ENCODE measurements around the gene RAB7B.

Gene RAB7B

GRCh38 chr1:205981257-205981656 is 21.9 kb downstream of the RAB7B start:
- Histone ChIP-seq H3K79me2 (ENCODE audit: insufficient read depth, low read length) (no peaks in the 10 kb centered on the region), H4K20me1 (ENCODE audit: low read depth, low read length) (no peaks in the 10 kb centered on the region), H3K9ac (ENCODE audit: low read length) (no peak overlapping the region), H3K4me3 (ENCODE audit: insufficient read depth, low read length, poor library complexity, severe bottlenecking) (no peak overlapping the region), H2AFZ (ENCODE audit: low read depth, low read length, severe bottlenecking) (no peak overlapping the region), H3K9me3 (ENCODE audit: insufficient read depth, low read length) (no peaks in the 10 kb centered on the region), H3K36me3 (ENCODE audit: low read length) (no peaks in the 10 kb centered on the region), H3K9me2 (replicated peaks; ENCODE audit: insufficient read depth, low read length) (no peaks in the 10 kb centered on the region), H3K27ac (ENCODE audit: low read depth, low read length) (no peak overlapping the region), H3K4me2 (ENCODE audit: low read depth, low read length, poor library complexity, severe bottlenecking) (no peak overlapping the region), H3K27me3 (ENCODE audit: low read length) (no peaks in the 10 kb centered on the region), H3F3A (ENCODE audit: insufficient read depth) (no peaks in the 10 kb centered on the region)
- no peak for TF ChIP-seq EZH2phosphoT487 (conservative IDR thresholded peaks at IDR 0.05; ENCODE audit: low read length)
- TF ChIP-seq, protein P1, sequence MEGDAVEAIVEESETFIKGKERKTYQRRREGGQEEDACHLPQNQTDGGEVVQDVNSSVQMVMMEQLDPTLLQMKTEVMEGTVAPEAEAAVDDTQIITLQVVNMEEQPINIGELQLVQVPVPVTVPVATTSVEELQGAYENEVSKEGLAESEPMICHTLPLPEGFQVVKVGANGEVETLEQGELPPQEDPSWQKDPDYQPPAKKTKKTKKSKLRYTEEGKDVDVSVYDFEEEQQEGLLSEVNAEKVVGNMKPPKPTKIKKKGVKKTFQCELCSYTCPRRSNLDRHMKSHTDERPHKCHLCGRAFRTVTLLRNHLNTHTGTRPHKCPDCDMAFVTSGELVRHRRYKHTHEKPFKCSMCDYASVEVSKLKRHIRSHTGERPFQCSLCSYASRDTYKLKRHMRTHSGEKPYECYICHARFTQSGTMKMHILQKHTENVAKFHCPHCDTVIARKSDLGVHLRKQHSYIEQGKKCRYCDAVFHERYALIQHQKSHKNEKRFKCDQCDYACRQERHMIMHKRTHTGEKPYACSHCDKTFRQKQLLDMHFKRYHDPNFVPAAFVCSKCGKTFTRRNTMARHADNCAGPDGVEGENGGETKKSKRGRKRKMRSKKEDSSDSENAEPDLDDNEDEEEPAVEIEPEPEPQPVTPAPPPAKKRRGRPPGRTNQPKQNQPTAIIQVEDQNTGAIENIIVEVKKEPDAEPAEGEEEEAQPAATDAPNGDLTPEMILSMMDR (IDR thresholded peaks at IDR 0.05; ENCODE audit: insufficient read depth, low read length, poor library complexity, severe bottlenecking), result no peak

DNA sequence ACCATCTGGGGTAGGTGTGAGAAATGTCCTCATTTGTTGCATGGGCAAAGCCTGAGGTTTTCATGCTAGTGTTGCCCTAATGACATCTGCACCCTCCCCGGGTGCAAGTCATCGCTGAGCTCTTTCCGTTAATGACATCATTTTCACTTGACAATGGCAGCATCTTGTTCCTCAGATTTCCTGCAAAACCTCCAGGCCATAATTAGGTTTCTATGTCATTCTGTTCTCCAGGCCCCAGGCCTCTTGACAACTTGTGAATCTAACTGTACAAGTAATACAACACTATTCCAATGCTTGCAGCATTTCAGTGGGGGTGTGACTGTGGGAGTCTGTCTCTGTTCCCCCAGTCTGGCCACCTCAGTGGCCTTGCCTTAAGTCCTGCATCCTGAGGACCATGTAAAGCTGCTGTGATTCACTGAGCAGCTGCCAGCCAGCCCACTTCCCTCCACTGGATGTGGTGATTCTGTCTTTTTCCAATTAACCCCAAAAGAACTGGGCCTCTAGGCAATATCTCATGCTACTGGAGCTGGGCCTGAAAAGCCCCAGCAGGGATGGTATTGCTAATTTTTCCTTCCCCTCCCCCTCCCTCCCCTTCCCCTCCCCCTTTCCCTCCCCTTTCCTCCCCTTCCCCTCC is 22.8 kb downstream of the RAB7B start:
- Histone ChIP-seq H3K79me2 (ENCODE audit: insufficient read depth, low read length) (no peaks in the 10 kb centered on the region), H3F3A (ENCODE audit: insufficient read depth) (no peaks in the 10 kb centered on the region), H3K4me2 (ENCODE audit: low read depth, low read length, poor library complexity, severe bottlenecking) (no peak overlapping the region), H3K4me3 (ENCODE audit: insufficient read depth, low read length, poor library complexity, severe bottlenecking) (no peak overlapping the region), H3K27me3 (ENCODE audit: low read length) (no peaks in the 10 kb centered on the region), H3K9me3 (ENCODE audit: insufficient read depth, low read length) (no peaks in the 10 kb centered on the region), H4K20me1 (ENCODE audit: low read depth, low read length) (no peaks in the 10 kb centered on the region), H3K9me2 (replicated peaks; ENCODE audit: insufficient read depth, low read length) (no peaks in the 10 kb centered on the region), H3K36me3 (ENCODE audit: low read length) (no peaks in the 10 kb centered on the region), H3K9ac (ENCODE audit: low read length) (no peak overlapping the region), H3K27ac (ENCODE audit: low read depth, low read length) (no peak overlapping the region), H2AFZ (ENCODE audit: low read depth, low read length, severe bottlenecking) (no peak overlapping the region)
- no peak for TF ChIP-seq EZH2phosphoT487 (conservative IDR thresholded peaks at IDR 0.05; ENCODE audit: low read length)

DNA sequence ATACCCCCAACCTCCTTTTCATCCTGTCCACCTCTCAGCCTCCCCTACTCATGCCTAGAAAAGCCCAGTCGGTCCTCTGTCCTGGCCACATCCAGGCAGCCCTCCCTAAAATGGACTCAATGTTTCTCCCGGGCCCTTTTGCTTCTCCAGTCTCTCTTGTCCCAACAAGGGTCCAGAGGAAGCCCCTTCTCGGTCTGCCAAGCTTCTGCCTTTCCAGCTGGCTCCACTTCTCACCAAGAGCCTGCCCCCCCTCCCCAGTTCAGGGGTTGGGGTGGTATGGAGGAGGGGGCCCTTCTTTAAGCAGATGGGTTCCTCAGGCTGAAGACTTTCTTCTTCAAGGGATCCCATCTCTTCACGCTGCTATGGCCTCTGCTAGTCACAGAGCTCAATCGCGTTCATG is 23.9 kb downstream of the RAB7B start:
- no peaks in the 10 kb centered on the region for H3F3A ChIP-seq (ENCODE audit: insufficient read depth)
- H3K27ac ChIP-seq (ENCODE audit: low read depth, low read length), result no peak overlapping the region
- TF ChIP-seq, protein P1 (IDR thresholded peaks at IDR 0.05; ENCODE audit: insufficient read depth, low read length, poor library complexity, severe bottlenecking), result no peak
- no peak for TF ChIP-seq EZH2phosphoT487 (conservative IDR thresholded peaks at IDR 0.05; ENCODE audit: low read length)
- H3K9me2 ChIP-seq (replicated peaks; ENCODE audit: insufficient read depth, low read length), result no peaks in the 10 kb centered on the region
- no peaks in the 10 kb centered on the region for H3K27me3 ChIP-seq (ENCODE audit: low read length)
- H4K20me1 ChIP-seq (ENCODE audit: low read depth, low read length), result no peaks in the 10 kb centered on the region
- no peak overlapping the region for H3K4me3 ChIP-seq (ENCODE audit: insufficient read depth, low read length, poor library complexity, severe bottlenecking)
- no peak overlapping the region for H3K9ac ChIP-seq (ENCODE audit: low read length)
- H3K36me3 ChIP-seq (ENCODE audit: low read length), result no peaks in the 10 kb centered on the region
- H2AFZ ChIP-seq (ENCODE audit: low read depth, low read length, severe bottlenecking), result no peak overlapping the region
- H3K79me2 ChIP-seq (ENCODE audit: insufficient read depth, low read length), result no peaks in the 10 kb centered on the region
- no peaks in the 10 kb centered on the region for H3K9me3 ChIP-seq (ENCODE audit: insufficient read depth, low read length)
- H3K4me2 ChIP-seq (ENCODE audit: low read depth, low read length, poor library complexity, severe bottlenecking), result no peak overlapping the region

DNA sequence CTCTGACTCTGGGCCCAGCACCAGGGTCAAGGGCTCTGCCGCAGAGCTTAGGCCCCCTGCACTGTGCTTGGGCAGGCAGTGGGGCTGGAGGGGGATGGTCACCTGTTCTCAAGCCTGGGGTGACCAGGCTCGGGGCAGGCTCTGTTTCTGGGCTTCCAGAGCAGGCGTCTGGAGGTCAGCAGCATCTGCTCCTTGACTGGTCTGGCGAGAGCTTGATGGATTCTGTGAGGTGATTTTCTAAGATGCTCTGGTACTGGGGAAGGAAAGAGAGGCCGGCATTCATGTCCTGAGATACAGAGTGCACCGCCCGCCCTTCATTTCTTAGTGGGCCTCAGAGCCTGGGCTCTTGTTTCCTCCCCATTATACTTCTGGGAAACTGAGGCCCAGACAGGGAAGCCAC is 24.5 kb downstream of the RAB7B start:
- Histone ChIP-seq H3K9me2 (replicated peaks; ENCODE audit: insufficient read depth, low read length) (no peaks in the 10 kb centered on the region), H3K27me3 (ENCODE audit: low read length) (no peaks in the 10 kb centered on the region), H3K9ac (ENCODE audit: low read length) (no peak overlapping the region), H3F3A (ENCODE audit: insufficient read depth) (no peaks in the 10 kb centered on the region), H3K79me2 (ENCODE audit: insufficient read depth, low read length) (no peaks in the 10 kb centered on the region), H3K9me3 (ENCODE audit: insufficient read depth, low read length) (no peaks in the 10 kb centered on the region), H3K27ac (ENCODE audit: low read depth, low read length) (no peak overlapping the region), H3K4me2 (ENCODE audit: low read depth, low read length, poor library complexity, severe bottlenecking) (no peak overlapping the region), H2AFZ (ENCODE audit: low read depth, low read length, severe bottlenecking) (no peak overlapping the region), H3K36me3 (ENCODE audit: low read length) (no peaks in the 10 kb centered on the region), H4K20me1 (ENCODE audit: low read depth, low read length) (no peaks in the 10 kb centered on the region), H3K4me3 (ENCODE audit: insufficient read depth, low read length, poor library complexity, severe bottlenecking) (no peak overlapping the region)
- no peak for TF ChIP-seq EZH2phosphoT487 (conservative IDR thresholded peaks at IDR 0.05; ENCODE audit: low read length)
- TF ChIP-seq, protein P1 (IDR thresholded peaks at IDR 0.05; ENCODE audit: insufficient read depth, low read length, poor library complexity, severe bottlenecking), result no peak
